ENCODE measurements around the gene ABCC2. TPM values are rescaled to one million over a fixed set of nuclear protein-coding genes. Genes with fewer than 3 reads are reported as not detected.

ABCC2 gene
- total and polyA plus RNA-seq, 2 donors from 2014 or later = 2.3 to 15.4 TPM

GRCh38 chr10:99809481-99809880 is 27.0 kb downstream of the ABCC2 start:
- Histone ChIP-seq H3K9ac (ENCODE audit: low read length in 3 of 3) (no peak overlapping the region), H3K4me1 (ENCODE audit: control insufficient read depth in 2 of 3, insufficient read depth in 2 of 3, low read depth in 1 of 3, low read length in 3 of 3) (no peaks in the 10 kb centered on the region), H3K27me3 (ENCODE audit: control insufficient read depth, insufficient read depth, low read length) (no peaks in the 10 kb centered on the region), H3K27ac (ENCODE audit: low read depth in 2 of 2, low read length in 2 of 2) (no peak overlapping the region), H3K4me3 (ENCODE audit: low read length in 3 of 3) (no peak overlapping the region), H3K36me3 (ENCODE audit: control insufficient read depth in 2 of 3, insufficient read depth in 3 of 3, low read length in 3 of 3) (peaks cover 0 to 45% (median 18%) of the 10 kb centered on the region in 3 donors), H3K9me3 (ENCODE audit: control insufficient read depth in 2 of 3, insufficient read depth in 1 of 3, low read length in 3 of 3) (no peaks in the 10 kb centered on the region)
- no peak for TF ChIP-seq CTCF (IDR thresholded peaks at IDR 0.05; ENCODE audit: borderline replicate concordance, extremely low read depth, insufficient read depth)
- no peak for FAIRE-seq
- no peak for DNase-seq
- intact Hi-C loops (cut with DNase I) = no loop called here

- Histone ChIP-seq H3K4me3 (ENCODE audit: low read length in 3 of 3) (no peak overlapping the region), H3K27me3 (ENCODE audit: control insufficient read depth, insufficient read depth, low read length) (no peaks in the 10 kb centered on the region), H3K9ac (ENCODE audit: low read length in 3 of 3) (no peak overlapping the region), H3K36me3 (ENCODE audit: control insufficient read depth in 2 of 3, insufficient read depth in 3 of 3, low read length in 3 of 3) (peaks cover 0 to 40% (median 18%) of the 10 kb centered on the region in 3 donors), H3K27ac (ENCODE audit: low read depth in 2 of 2, low read length in 2 of 2) (no peak overlapping the region), H3K9me3 (ENCODE audit: control insufficient read depth in 2 of 3, insufficient read depth in 1 of 3, low read length in 3 of 3) (no peaks in the 10 kb centered on the region), H3K4me1 (ENCODE audit: control insufficient read depth in 2 of 3, insufficient read depth in 2 of 3, low read depth in 1 of 3, low read length in 3 of 3) (no peaks in the 10 kb centered on the region)
- FAIRE-seq (no peak), DNase-seq (no peak)
- no peak for TF ChIP-seq CTCF (IDR thresholded peaks at IDR 0.05; ENCODE audit: borderline replicate concordance, extremely low read depth, insufficient read depth)
- intact Hi-C loops (cut with DNase I) = no loop called here
Measured at GRCh38 chr10:99809931-99810615, 27.6 kb downstream of the ABCC2 start.

- FAIRE-seq (no peak), DNase-seq (no peak)
- Histone ChIP-seq H3K9me3 (ENCODE audit: control insufficient read depth in 2 of 3, insufficient read depth in 1 of 3, low read length in 3 of 3) (no peaks in the 10 kb centered on the region), H3K36me3 (ENCODE audit: control insufficient read depth in 2 of 3, insufficient read depth in 3 of 3, low read length in 3 of 3) (peaks cover 0 to 44% (median 12%) of the 10 kb centered on the region in 3 donors), H3K27me3 (ENCODE audit: control insufficient read depth, insufficient read depth, low read length) (no peaks in the 10 kb centered on the region), H3K4me1 (ENCODE audit: control insufficient read depth in 2 of 3, insufficient read depth in 2 of 3, low read depth in 1 of 3, low read length in 3 of 3) (no peaks in the 10 kb centered on the region), H3K9ac (ENCODE audit: low read length in 3 of 3) (no peak overlapping the region), H3K27ac (ENCODE audit: low read depth in 2 of 2, low read length in 2 of 2) (no peak overlapping the region), H3K4me3 (ENCODE audit: low read length in 3 of 3) (no peak overlapping the region)
- no peak for TF ChIP-seq CTCF (IDR thresholded peaks at IDR 0.05; ENCODE audit: borderline replicate concordance, extremely low read depth, insufficient read depth)
- intact Hi-C loops (cut with DNase I) = no loop called here
Measured at GRCh38 chr10:99812177-99812576, 29.7 kb downstream of the ABCC2 start.

Measured in kidney (tissue), 14 donors.